ENCODE data around the gene KCNT1. TPM values are rescaled to one million over a fixed set of nuclear protein-coding genes. Genes with fewer than 3 reads are reported as not detected.

Gene KCNT1
- total RNA-seq, 1 experiment from 2014 or later: not detected

DNA sequence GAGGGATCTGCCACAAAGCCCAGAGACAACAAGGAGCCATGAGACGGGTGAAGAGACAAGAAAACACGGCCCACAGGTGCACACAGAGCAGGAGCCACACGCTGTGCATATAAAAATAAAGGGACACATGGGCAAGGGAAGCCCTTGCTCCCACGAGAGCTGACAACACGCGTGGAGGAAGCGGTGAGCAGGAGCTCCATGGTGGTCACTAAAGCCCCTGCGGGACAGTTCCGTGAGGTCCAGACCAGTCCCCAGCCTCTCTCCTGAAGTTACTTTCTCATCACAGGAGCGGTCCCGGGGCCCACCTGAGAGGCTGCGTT, 114.6 kb downstream of the KCNT1 start:
- DNase-seq (ENCODE audit: low read depth in 1 of 2, low spot score in 2 of 2): no peak
- Histone ChIP-seq H3K27me3 (replicated peaks) (no peaks in the 10 kb centered on the region), H3K36me3 (peaks cover 38% of the 10 kb centered on the region), H3K27ac (no peak overlapping the region), H3K4me3 (no peak overlapping the region), H3K4me1 (replicated peaks) (no peaks in the 10 kb centered on the region), H3K9me3 (replicated peaks) (no peaks in the 10 kb centered on the region)

DNA sequence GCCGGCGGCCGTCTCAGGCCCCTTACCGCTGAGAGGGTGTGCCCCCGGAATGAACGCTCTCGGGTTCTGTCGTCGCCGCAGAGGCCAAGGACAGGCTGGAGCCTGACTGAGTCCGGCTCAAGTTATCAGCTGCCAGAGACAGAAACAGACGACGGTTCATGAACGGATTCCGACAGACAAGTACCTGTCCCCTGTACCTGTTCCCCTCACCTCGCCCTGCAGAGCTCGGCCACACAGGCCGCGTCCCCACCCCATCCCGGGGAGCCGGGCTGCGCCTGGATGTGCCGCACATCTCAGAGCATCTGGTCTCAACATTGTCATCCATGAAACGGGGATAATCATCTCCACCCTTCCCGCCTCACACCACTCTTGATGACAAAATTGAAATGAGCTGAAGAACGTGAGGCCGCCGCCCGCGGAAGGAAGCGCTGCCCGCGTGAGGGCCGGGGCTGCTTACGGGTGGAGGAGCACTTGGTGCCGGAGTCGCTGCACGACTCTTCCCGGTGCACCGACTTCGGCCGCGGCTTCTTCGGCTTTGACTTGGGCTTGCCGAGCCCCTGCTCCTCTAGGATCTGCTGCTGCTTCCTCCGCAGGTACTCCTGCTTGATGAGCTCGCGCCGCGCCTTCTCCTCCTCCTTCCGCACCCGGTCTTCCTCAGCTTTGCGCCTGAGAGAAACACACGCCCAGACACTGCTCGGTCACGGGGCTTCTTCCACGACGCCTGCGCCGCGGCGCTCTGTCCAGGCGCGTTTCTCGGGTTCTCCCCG, 116.1 kb downstream of the KCNT1 start:
- H3K4me3 ChIP-seq: no peak overlapping the region
- H3K36me3 ChIP-seq: peaks cover 40% of the 10 kb centered on the region
- H3K4me1 ChIP-seq (replicated peaks): no peaks in the 10 kb centered on the region
- no peak for DNase-seq (ENCODE audit: low read depth in 1 of 2, low spot score in 2 of 2)
- no peaks in the 10 kb centered on the region for H3K9me3 ChIP-seq (replicated peaks)
- no peak overlapping the region for H3K27ac ChIP-seq
- no peaks in the 10 kb centered on the region for H3K27me3 ChIP-seq (replicated peaks)

DNA sequence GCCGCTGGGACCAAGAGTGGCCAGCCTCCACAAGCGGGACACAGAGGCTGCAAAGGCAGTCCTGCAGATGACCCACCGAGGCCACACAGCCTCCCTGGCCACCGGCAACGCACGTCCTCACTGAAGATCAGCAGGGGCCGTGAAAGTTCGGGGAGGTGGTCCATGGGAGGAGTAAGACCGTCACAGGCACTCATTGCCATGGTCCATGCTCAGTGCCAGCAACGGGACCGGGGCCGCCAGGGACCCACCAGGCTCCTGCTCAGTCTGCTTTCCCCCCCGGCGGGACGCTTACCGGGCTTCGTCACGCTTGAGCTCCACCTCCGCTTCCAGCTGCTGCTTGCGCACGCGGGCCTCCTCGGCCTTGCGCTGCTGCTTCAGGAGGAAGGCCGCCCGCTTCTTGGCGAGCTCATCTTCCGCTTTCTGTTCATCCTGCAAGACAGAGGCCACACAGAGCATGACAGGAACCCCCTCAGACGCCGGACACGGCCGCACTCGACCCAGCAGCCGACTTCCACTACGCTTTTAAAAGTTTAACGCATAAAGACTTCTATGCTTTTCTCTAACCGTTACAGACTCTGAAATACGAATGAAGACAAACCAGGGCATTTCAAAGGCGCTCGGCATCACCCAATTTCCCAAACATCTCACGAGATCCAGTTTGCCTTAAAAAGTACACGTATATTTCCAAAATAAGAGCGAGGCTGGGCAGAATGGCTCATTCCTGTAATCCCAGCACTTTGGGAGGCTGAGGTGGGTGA, 116.9 kb downstream of the KCNT1 start:
- peaks cover 48% of the 10 kb centered on the region for H3K36me3 ChIP-seq
- no peak for DNase-seq (ENCODE audit: low read depth in 1 of 2, low spot score in 2 of 2)
- no peaks in the 10 kb centered on the region for H3K4me1 ChIP-seq (replicated peaks)
- no peaks in the 10 kb centered on the region for H3K9me3 ChIP-seq (replicated peaks)
- H3K4me3 ChIP-seq: no peak overlapping the region
- H3K27me3 ChIP-seq (replicated peaks): no peaks in the 10 kb centered on the region
- no peak overlapping the region for H3K27ac ChIP-seq

DNA sequence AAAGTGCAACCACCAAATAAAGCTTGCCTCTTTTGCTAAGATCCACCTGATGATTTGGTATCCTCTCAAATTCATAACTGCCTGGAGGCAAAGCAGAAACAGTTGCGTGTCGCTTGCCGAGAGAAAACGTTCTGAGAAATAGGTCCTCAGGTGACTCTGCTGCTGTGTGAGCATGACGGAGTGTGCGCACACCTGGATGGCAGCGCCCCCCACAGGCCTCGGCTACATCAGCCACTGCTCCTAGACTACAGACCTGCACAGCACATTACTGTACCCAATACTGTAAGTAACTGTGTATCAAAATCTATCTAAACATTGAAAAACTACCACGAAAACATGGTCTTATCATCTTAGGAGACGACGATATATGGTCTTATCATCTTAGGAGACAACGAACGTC, 117.9 kb downstream of the KCNT1 start:
- Histone ChIP-seq H3K27ac (no peak overlapping the region), H3K9me3 (replicated peaks) (no peaks in the 10 kb centered on the region), H3K36me3 (peaks cover 46% of the 10 kb centered on the region), H3K4me3 (no peak overlapping the region), H3K27me3 (replicated peaks) (no peaks in the 10 kb centered on the region), H3K4me1 (replicated peaks) (no peaks in the 10 kb centered on the region)
- DNase-seq (ENCODE audit: low read depth in 1 of 2, low spot score in 2 of 2): no peak

DNA sequence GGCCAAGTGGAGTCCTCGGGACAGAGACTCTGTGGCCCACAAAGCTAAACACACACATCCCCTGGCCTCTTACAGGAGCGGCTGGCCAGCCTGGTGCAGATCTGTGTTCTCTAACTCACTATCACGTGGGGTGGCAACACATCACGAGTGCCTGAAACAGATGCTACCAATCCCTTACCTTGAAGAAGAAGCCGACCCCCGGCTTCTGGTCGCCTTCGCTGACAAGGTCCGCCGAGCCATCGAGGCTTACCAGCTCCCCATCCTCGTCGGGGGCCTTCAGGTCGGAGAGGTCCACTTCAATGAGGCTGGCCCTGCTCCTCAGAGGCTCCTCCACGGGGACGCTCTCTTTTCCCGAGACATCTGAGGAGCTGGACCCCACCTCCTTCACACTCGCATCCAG, 118.7 kb downstream of the KCNT1 start:
- peaks cover 45% of the 10 kb centered on the region for H3K36me3 ChIP-seq
- H3K4me1 ChIP-seq (replicated peaks): no peaks in the 10 kb centered on the region
- no peak for DNase-seq (ENCODE audit: low read depth in 1 of 2, low spot score in 2 of 2)
- no peaks in the 10 kb centered on the region for H3K9me3 ChIP-seq (replicated peaks)
- no peaks in the 10 kb centered on the region for H3K27me3 ChIP-seq (replicated peaks)
- H3K4me3 ChIP-seq: no peak overlapping the region
- no peak overlapping the region for H3K27ac ChIP-seq

DNA sequence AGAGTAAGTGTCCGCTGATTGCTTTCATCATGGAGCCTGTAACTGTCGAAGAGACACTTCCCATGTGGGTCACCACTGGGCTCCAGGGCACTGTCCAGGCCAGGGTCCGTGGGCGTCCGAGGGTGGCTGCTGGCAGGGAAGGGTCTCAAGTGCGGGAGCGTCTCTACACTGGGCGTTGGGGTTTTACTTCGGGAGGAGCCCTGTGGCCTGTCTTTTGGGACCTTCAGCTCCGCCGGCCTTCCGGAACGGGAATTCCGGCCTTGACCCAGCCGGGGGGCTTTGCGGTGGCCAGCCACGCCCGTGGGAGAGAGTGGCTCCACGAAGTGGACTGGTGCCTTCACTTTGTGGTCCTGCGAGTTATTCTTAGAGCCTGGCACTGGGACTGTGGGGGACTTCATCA, 119.1 kb downstream of the KCNT1 start:
- Histone ChIP-seq H3K4me1 (replicated peaks) (no peaks in the 10 kb centered on the region), H3K36me3 (peaks cover 42% of the 10 kb centered on the region), H3K27ac (no peak overlapping the region), H3K4me3 (no peak overlapping the region), H3K27me3 (replicated peaks) (no peaks in the 10 kb centered on the region), H3K9me3 (replicated peaks) (no peaks in the 10 kb centered on the region)
- no peak for DNase-seq (ENCODE audit: low read depth in 1 of 2, low spot score in 2 of 2)

DNA sequence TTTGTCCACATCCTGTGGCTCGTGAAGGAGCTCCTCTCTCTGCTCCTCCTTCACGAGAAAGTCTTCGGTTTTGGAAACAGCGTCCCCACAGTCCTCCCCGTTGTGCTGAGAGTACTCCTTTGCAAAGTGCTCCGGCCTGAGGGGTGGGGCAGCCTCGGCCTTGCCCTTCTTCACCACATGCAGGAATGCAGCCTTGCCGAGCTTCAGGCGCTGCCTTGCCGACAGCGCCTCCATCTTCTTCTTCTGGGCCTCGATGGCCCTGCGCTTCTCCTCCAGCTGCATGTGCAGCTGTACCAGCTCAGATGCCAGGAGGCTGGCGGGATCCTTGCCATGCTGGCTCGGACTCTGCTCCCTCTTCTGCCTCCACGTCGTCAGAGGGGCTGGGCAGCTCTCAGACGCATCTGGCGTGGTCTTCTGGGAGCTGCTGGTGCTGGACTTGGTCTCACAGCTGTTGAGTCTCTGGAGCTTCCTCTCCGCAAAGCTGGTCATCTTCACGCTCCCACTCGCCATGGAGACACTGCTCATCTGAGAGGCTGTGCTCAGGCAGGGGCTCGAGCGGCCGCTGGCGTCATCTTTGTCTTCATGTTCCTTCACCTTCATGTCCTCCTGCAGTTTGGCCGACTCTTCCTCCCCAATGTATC, 119.9 kb downstream of the KCNT1 start:
- no peaks in the 10 kb centered on the region for H3K4me1 ChIP-seq (replicated peaks)
- H3K9me3 ChIP-seq (replicated peaks): no peaks in the 10 kb centered on the region
- H3K36me3 ChIP-seq: peaks cover 38% of the 10 kb centered on the region
- H3K27me3 ChIP-seq (replicated peaks): no peaks in the 10 kb centered on the region
- DNase-seq (ENCODE audit: low read depth in 1 of 2, low spot score in 2 of 2): no peak
- no peak overlapping the region for H3K27ac ChIP-seq
- H3K4me3 ChIP-seq: no peak overlapping the region

DNA sequence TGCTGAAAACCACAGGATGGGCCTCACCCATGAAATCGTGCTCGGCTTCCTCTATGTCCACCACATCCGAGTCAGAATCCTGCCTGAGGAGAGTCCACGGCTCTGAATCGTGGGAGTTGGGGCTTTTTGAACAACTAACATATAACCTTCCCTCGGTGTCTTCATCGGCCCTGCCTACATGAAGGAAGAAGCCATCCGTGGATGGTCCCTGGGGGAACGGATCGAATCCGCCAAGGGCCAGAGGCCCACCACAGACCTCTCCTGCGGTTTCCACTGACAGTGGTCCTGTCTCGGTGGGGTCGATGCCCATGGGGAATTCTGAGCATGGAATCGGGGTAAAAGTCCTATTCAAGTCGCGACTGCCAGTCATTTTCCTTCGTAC, 120.4 kb downstream of the KCNT1 start:
- no peak overlapping the region for H3K4me3 ChIP-seq
- no peak for DNase-seq (ENCODE audit: low read depth in 1 of 2, low spot score in 2 of 2)
- H3K9me3 ChIP-seq (replicated peaks): no peaks in the 10 kb centered on the region
- H3K27ac ChIP-seq: no peak overlapping the region
- no peaks in the 10 kb centered on the region for H3K27me3 ChIP-seq (replicated peaks)
- H3K4me1 ChIP-seq (replicated peaks): no peaks in the 10 kb centered on the region
- peaks cover 34% of the 10 kb centered on the region for H3K36me3 ChIP-seq

DNA sequence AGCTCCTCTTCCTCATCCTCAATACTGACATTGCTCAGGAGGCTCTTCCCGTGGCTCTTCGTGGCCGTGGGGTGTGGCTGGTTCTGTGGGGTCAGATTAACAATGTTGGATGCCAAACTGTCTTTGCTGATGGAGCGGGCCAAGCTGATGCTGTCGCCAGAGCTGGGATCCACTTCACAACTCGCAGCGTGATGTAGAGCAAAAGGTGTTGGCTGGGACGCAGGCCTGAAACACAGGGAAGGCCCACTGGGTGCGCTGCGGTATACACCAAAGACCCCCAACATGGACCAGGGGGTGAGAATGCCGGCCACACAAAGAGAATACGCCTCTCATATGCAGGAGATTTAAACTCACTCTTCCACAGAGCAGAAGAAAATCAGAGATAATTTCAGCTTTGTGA, 121.1 kb downstream of the KCNT1 start:
- Histone ChIP-seq H3K4me3 (no peak overlapping the region), H3K27me3 (replicated peaks) (no peaks in the 10 kb centered on the region), H3K36me3 (peaks cover 31% of the 10 kb centered on the region), H3K9me3 (replicated peaks) (no peaks in the 10 kb centered on the region), H3K4me1 (replicated peaks) (no peaks in the 10 kb centered on the region), H3K27ac (no peak overlapping the region)
- no peak for DNase-seq (ENCODE audit: low read depth in 1 of 2, low spot score in 2 of 2)

DNA sequence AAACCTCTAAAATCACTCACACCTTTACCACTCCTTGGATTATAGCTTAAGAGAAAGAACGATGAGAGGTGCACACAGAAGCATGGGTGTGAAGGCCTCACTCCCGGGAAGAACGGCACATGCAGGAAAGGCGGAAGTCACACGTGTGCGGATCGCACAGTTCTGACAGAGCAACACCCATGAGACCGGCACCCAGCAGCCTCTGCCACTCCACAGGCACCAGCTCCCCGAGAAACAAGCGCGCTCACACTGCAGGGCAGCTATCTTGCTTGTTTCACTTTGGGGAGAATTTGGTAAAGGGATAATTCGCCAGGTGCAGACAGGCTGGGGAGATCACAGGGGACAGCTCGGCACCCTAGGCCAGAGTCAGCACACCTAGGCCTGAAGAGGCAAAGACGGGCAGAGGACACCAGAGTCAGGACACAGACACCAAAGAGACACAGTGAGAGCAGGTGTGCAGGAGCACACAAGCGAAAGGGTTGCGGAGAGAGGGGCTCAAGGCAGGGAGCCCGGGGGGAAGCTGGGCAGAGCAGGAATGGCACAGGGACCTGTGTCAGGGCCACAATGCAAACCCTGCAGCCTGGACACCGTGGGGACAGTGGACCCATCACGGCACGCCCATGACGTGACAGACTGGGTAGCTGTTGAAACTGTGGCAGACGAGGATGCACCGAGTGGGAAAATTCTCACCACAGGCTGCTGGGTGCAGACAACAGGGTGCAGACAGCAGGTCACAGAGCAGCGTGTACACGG, 123.6 kb downstream of the KCNT1 start:
- H3K36me3 ChIP-seq: peaks cover 19% of the 10 kb centered on the region
- DNase-seq (ENCODE audit: low read depth in 1 of 2, low spot score in 2 of 2): no peak
- no peaks in the 10 kb centered on the region for H3K9me3 ChIP-seq (replicated peaks)
- no peaks in the 10 kb centered on the region for H3K27me3 ChIP-seq (replicated peaks)
- no peak overlapping the region for H3K4me3 ChIP-seq
- no peaks in the 10 kb centered on the region for H3K4me1 ChIP-seq (replicated peaks)
- no peak overlapping the region for H3K27ac ChIP-seq

DNA sequence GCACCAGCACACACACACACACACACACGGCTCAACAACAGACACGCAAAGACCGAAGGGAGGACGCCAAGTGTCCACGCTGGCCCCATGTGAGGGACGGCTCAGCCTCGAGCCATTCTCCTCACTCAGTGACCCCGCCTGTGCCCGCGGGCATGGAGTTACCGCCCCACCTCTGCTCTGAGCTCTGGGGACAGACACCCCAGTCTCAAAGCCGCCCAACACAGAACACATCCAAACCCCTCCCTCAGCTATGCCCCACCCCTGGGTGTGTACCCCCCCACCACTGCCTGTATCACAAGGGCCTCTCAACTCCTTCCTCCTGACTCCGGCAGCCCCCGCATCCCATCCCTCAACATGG, 124.2 kb downstream of the KCNT1 start:
- no peak overlapping the region for H3K4me3 ChIP-seq
- peaks cover 14% of the 10 kb centered on the region for H3K36me3 ChIP-seq
- H3K4me1 ChIP-seq (replicated peaks): no peaks in the 10 kb centered on the region
- no peak overlapping the region for H3K27ac ChIP-seq
- no peak for DNase-seq (ENCODE audit: low read depth in 1 of 2, low spot score in 2 of 2)
- H3K27me3 ChIP-seq (replicated peaks): no peaks in the 10 kb centered on the region
- no peaks in the 10 kb centered on the region for H3K9me3 ChIP-seq (replicated peaks)

DNA sequence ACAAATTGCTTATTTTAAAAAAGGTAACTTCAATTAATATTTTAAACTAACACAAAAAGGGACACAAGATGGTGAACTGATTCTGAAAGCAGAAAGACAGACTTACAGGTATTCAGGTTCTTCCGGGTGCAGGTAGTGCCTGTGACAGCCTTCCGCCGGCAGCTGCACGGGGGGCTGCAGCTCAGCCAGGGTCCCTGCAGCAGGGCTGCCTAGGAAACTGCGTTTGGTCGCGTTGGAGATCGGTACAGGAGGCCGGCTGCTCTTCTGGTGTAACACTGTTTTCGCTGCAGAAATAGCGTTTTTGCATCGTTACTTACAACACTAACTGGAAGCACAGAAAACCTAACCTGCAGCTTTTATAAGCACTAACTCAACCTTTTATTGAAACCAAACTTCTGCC, 125.3 kb downstream of the KCNT1 start:
- Histone ChIP-seq H3K9me3 (replicated peaks) (no peaks in the 10 kb centered on the region), H3K27ac (no peak overlapping the region), H3K36me3 (peaks cover 11% of the 10 kb centered on the region), H3K4me3 (no peak overlapping the region), H3K4me1 (replicated peaks) (no peaks in the 10 kb centered on the region), H3K27me3 (replicated peaks) (no peaks in the 10 kb centered on the region)
- no peak for DNase-seq (ENCODE audit: low read depth in 1 of 2, low spot score in 2 of 2)

DNA sequence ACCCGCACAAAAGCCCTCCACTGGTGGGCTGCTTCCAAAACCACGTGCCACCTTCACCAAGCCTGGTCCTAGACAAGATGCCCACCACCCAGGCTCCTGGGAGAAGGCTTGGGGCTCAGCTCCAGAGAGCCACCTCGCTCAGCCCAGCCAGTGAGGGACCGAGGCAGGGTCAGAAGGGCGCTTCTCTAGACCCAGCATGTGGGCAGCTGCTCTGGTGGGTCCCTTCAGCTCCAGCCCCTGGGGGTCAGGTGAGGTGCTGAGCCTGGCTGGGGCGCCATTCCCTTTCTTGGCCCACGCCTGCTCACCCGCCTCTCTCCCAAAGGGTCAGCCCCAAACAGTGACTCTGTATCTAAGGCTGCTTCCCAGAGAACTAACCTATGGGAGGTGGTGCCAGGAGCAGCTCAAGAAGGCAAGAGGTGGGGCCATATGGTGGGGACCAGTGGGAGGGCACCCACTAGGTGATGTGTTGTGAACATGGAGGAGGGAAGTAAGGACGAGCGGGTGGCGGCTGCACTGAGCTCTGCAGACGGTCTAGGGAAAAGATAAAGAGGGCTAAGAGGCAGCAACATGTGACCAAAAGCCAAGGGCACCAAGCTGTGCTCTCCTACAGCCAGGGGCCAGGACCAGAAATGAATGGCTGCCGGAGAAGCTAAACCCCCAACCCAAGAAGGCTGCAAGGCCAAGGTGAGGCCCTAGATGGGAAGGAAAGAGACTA, 126.0 kb downstream of the KCNT1 start:
- no peak overlapping the region for H3K4me3 ChIP-seq
- no peaks in the 10 kb centered on the region for H3K9me3 ChIP-seq (replicated peaks)
- DNase-seq (ENCODE audit: low read depth in 1 of 2, low spot score in 2 of 2): no peak
- H3K27ac ChIP-seq: no peak overlapping the region
- H3K27me3 ChIP-seq (replicated peaks): no peaks in the 10 kb centered on the region
- H3K36me3 ChIP-seq: peaks cover 10% of the 10 kb centered on the region
- H3K4me1 ChIP-seq (replicated peaks): no peaks in the 10 kb centered on the region

All from SJSA1 (cell line).